GM19025 (cell line): ENCODE data around the gene USP47.
A peak's percentile ranks its signal among the peaks of the same experiment; 100 is the strongest.

ENCODE experiments used
- ATAC-seq: cut with Tn5 transposase; IDR thresholded peaks from one replicate; pipeline ENCODE4 v1.9.1; 2021; ENCODE audit warnings: mild to moderate bottlenecking, low read depth, moderate library complexity; ENCODE audit not compliant: unreplicated experiment

The USP47 gene

GRCh38 chr11:11841723-11842420, at the start of gene USP47:
USP47 (plus strand) TSS chr11:11841972; CDS start chr11:11842186, 214 bp downstream.
- peak; percentile 73 for ATAC-seq

GRCh38 chr11:11793073-11793472, 48.7 kb upstream of the USP47 start:
- no peak for ATAC-seq

GRCh38 chr11:11798586-11799438, 43.0 kb upstream of the USP47 start:
- no peak for ATAC-seq

- no peak for ATAC-seq
Measured at GRCh38 chr11:11805228-11805627, 36.5 kb upstream of the USP47 start.

GRCh38 chr11:11806074-11806473, 35.7 kb upstream of the USP47 start:
- no peak for ATAC-seq

GRCh38 chr11:11806586-11806985, 35.2 kb upstream of the USP47 start:
- no peak for ATAC-seq

- ATAC-seq: no peak
Measured at GRCh38 chr11:11807811-11808782, 33.7 kb upstream of the USP47 start.

GRCh38 chr11:11808992-11809615, 32.7 kb upstream of the USP47 start:
- ATAC-seq: no peak

- no peak for ATAC-seq
Measured at GRCh38 chr11:11810764-11811726, 30.7 kb upstream of the USP47 start.

GRCh38 chr11:11813288-11813962, 28.3 kb upstream of the USP47 start:
- no peak for ATAC-seq

GRCh38 chr11:11814614-11815452, 26.9 kb upstream of the USP47 start:
- no peak for ATAC-seq

- no peak for ATAC-seq
Measured at GRCh38 chr11:11816511-11817314, 25.1 kb upstream of the USP47 start.

- no peak for ATAC-seq
Measured at GRCh38 chr11:11817957-11818356, 23.8 kb upstream of the USP47 start.

- no peak for ATAC-seq
Measured at GRCh38 chr11:11818529-11819121, 23.1 kb upstream of the USP47 start.

- no peak for ATAC-seq
Measured at GRCh38 chr11:11821899-11822298, 19.9 kb upstream of the USP47 start.

- no peak for ATAC-seq
Measured at GRCh38 chr11:11822946-11823345, 18.8 kb upstream of the USP47 start.
